ENCODE data around the gene MAT2A. TPM values are rescaled to one million over a fixed set of nuclear protein-coding genes. Genes with fewer than 3 reads are reported as not detected.

MAT2A gene
- total and polyA plus RNA-seq, 10 of the 15 experiments (the other 5 are each of a cell fraction or from before 2014, with no cell fraction given), result 97.6 to 408 (median 290) TPM

DNA sequence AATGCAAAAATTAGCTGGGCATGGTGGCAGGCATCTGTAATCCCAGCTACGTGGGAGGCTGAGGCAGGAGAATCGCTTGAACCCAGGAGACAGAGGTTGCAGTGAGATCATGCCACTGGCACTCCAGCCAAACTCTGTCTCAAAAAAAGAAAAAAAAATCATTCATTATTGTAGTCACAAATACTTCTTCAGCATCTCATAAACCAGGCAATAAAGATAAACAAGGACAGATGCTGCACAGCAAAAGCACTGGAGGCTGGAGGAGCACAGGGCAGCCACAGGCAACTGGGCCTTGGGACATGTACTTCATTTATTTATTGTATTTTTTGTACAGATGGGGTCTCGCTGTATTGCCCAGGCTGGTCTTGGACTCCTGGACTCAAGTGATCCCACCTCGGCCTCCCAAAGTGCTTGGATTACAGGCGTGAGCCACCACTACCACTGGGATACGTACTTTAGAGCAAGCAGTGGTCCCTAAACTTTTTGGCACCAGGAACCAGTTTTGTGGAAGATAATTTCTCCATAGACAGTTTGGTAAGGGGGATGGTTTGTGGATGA is 16.8 kb upstream of the MAT2A start (continued):
- no peak for TF ChIP-seq SMC3 (IDR thresholded peaks at IDR 0.05; ENCODE audit: borderline replicate concordance, low read length)
- no peak for TF ChIP-seq STAT1 (conservative IDR thresholded peaks at IDR 0.05)
- TF ChIP-seq MEF2B (IDR thresholded peaks at IDR 0.05; ENCODE audit: partially characterized antibody, poor library complexity, severe bottlenecking), result no peak
- no peak for TF ChIP-seq RAD51 (IDR thresholded peaks at IDR 0.05)
- TF ChIP-seq WRNIP1 (IDR thresholded peaks at IDR 0.05; ENCODE audit: borderline replicate concordance, low read depth, low read length), result no peak
- no peak for TF ChIP-seq MYB (IDR thresholded peaks at IDR 0.05; ENCODE audit: borderline replicate concordance, low read depth, low read length)
- no peak for TF ChIP-seq RAD21 (IDR thresholded peaks at IDR 0.05; ENCODE audit: insufficient read depth, low read depth, low read length)

DNA sequence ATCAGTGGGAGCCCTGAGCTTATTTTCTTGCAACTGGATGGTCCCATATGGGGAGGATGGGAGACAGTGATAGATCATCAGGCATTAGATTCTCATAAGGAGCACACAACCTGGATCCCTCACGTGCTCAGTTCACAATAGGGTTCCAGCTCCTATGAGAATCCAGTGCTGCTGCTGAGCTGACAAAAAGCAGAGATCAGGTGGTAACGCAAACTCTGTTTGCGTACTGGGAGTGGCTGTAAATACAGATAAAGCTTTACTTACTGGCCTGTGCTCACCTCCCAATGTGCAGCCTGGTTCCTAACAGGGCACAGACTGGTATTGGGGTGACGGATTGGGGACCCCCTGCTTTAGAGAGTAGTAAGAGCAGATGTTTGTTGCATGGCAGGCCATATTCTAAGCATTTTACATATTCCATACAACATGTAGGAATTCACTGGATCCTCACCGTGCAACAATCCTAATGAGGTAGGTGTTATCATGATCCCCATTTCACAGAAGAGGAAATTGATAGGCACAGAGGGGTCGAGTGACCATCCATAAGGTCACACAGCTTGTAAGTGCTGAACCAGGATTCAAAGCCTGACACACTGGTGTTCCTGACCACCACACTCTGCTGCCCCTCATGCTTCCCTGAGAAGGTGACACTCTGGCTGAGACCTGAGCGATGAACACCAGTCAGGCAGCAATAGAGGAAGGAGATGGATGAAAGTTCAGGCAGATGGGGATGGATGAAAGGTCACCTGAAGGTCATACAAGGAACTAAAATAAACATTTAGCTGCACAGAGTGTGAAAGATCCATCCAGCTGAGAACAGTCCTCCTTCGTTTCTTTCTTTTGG is 15.7 kb upstream of the MAT2A start:
- FAIRE-seq (no peak), DNase-seq (ENCODE audit: low read depth, low spot score) (no peak), ATAC-seq (no peak)
- RAD21 ChIA-PET (ENCODE audit: unreplicated experiment), result interaction anchor here (1.0 kb wide), 1 partner anchor 29 kb away, joined by 3 read pairs; no protein-coding TSS in a partner anchor
- Histone ChIP-seq H3K4me3 (no peak overlapping the region), H3K4me2 (ENCODE audit: control insufficient read depth, insufficient read depth) (no peak overlapping the region), H3K27me3 (replicated peaks in 1 of 2; ENCODE audit: control insufficient read depth in 2 of 2, insufficient read depth in 2 of 2, low read length in 1 of 2) (no peaks in the 10 kb centered on the region), H3K27ac (ENCODE audit: control insufficient read depth, insufficient read depth) (no peak overlapping the region), H3K36me3 (ENCODE audit: control insufficient read depth in 2 of 2, insufficient read depth in 2 of 2, low read length in 1 of 2) (no peaks in the 10 kb centered on the region), H3K79me2 (ENCODE audit: control insufficient read depth, insufficient read depth, low read length) (no peaks in the 10 kb centered on the region), H4K20me1 (ENCODE audit: control insufficient read depth, insufficient read depth) (no peaks in the 10 kb centered on the region), H3K9ac (ENCODE audit: control insufficient read depth, insufficient read depth, low read length) (no peak overlapping the region), H3K4me1 (ENCODE audit: control insufficient read depth, insufficient read depth, low read length) (no peaks in the 10 kb centered on the region; the same call in 1 of the 2 replicates), H2AFZ (ENCODE audit: control insufficient read depth, low read depth, low read length) (no peak overlapping the region), H3K9me3 (replicated peaks; ENCODE audit: control insufficient read depth, insufficient read depth, low read length) (no peaks in the 10 kb centered on the region)
- in situ Hi-C loops (cut with MboI) (no loop called here), intact Hi-C loops (cut with micrococcal nuclease; ENCODE audit: unreplicated experiment) (no loop called here)
- CTCF ChIA-PET, result interaction anchor here (0.9 to 1.0 kb wide), 3 partner anchors 28 to 114 kb away, joined by 3 to 4 read pairs (median 3); no protein-coding TSS in a partner anchor
- POLR2A ChIA-PET, result interaction anchor here (0.6 to 1.3 kb wide), 2 partner anchors 11 to 1000 kb away, joined by 3 read pairs; no protein-coding TSS in a partner anchor
- SMC1A ChIA-PET (ENCODE audit: uncharacterized antibody, unreplicated experiment), result interaction anchor here (1.0 kb wide), 2 partner anchors 12 to 14 kb away, joined by 3 to 5 read pairs; no protein-coding TSS in a partner anchor
- no TSS peak for BruUV-seq (replicated peaks)
- TF ChIP-seq GABPA (IDR thresholded peaks at IDR 0.05; ENCODE audit: low read depth) (no peak), MEF2B (IDR thresholded peaks at IDR 0.05; ENCODE audit: partially characterized antibody, poor library complexity, severe bottlenecking) (no peak), NR2C2 (IDR thresholded peaks at IDR 0.05; ENCODE audit: borderline replicate concordance, control insufficient read depth, insufficient read length, low read depth) (no peak)
- TF ChIP-seq, protein P1, sequence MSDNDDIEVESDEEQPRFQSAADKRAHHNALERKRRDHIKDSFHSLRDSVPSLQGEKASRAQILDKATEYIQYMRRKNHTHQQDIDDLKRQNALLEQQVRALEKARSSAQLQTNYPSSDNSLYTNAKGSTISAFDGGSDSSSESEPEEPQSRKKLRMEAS (IDR thresholded peaks at IDR 0.05; ENCODE audit: low read depth, low read length), result no peak
- 38% methylated on average over 8 of the region's 8 CpGs for WGBS (ENCODE audit: insufficient coverage, insufficient replicate concordance, low lambda C conversion rate, missing lambda C conversion rate)
